HFFc6 (cell line): ENCODE results near the gene SYCE1L. TPM values are rescaled to one million over a fixed set of nuclear protein-coding genes. Genes with fewer than 3 reads are reported as not detected.

Source experiments
- DNase-seq: peaks from one replicate; pipeline ENCODE4 v3.0.0-alpha.2; 2018
- H3K27ac Mint-ChIP-seq: 2 replicates; pipeline ENCODE4 v1.8.0; 2020; ENCODE audit warnings: mild to moderate bottlenecking, mixed read lengths
- H3K27me3 Mint-ChIP-seq: 2 replicates; pipeline ENCODE4 v1.8.0; 2021; ENCODE audit warnings: mild to moderate bottlenecking, moderate library complexity, mixed read lengths; ENCODE audit not compliant: insufficient read depth
- H3K36me3 Mint-ChIP-seq: 2 replicates; pipeline ENCODE4 v1.8.0; 2021; ENCODE audit warnings: low read depth, mixed read lengths
- H3K4me1 Mint-ChIP-seq: 2 replicates; pipeline ENCODE4 v1.8.0; 2020; ENCODE audit warnings: low read depth, mixed read lengths
- H3K4me3 Mint-ChIP-seq: 2 replicates; pipeline ENCODE4 v1.8.0; 2020; ENCODE audit warnings: mild to moderate bottlenecking, moderate library complexity, mixed read lengths
- H3K9me3 Mint-ChIP-seq: 2 replicates; pipeline ENCODE4 v1.8.0; 2020; ENCODE audit warnings: mild to moderate bottlenecking, mixed read lengths
- total RNA-seq, 6 experiments: library from RNA; stranded (reverse); fragmentation: NEBNext Ultra II Directional; extraction: Animal tissue kit (Norgen Biotek cat#: 25700); gene quantifications; 2 replicates in 1 of 6; 3 replicates in 5 of 6; pipeline ENCODE4 v1.2.3, GENCODE V29; 2021
- TF ChIP-seq, protein P1 (sequence below): fragments of 200-600 bp; sonication (generic); IDR thresholded peaks from 2 replicates; pipeline ENCODE4 v1.5.0; 2021; ENCODE audit warnings: antibody characterized with exemption, mild to moderate bottlenecking

SYCE1L gene
- total RNA-seq, 6 experiments from 2014 or later = not detected

DNA sequence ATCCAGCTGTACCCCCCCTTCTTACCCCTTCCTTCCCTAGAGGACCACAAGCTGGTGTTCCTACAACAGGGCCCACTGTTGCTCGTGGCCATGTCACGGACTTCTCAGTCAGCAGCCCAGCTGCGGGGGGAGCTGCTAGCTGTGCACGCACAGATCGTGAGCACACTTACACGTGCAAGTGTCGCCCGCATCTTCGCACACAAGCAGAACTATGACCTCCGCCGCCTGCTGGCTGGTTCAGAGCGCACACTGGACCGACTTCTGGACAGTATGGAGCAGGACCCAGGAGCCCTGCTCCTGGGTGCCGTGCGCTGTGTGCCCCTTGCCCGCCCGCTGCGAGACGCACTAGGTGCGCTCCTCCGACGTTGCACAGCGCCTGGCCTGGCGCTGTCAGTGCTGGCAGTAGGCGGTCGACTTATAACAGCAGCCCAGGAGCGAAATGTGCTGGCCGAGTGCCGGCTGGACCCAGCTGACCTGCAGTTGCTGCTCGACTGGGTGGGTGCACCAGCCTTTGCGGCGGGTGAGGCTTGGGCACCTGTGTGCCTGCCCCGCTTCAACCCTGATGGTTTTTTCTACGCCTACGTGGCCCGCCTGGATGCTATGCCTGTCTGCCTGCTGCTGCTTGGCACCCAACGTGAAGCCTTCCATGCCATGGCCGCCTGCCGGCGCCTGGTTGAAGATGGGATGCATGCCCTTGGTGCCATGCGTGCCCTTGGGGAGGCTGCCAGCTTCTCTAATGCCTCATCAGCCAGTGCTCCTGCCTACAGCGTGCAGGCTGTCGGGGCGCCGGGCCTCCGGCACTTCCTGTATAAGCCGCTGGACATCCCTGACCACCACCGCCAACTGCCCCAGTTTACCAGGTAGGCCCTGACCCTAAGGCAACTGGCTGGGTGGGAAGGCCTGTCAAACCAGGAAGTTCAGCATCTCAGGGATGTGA, 4.6 kb upstream of the SYCE1L start:
- Mint-ChIP-seq H3K4me3 (no peak overlapping the region), H3K27ac (no peak overlapping the region), H3K36me3 (peaks cover 12% of the 10 kb centered on the region), H3K27me3 (peaks cover 3% of the 10 kb centered on the region; the same call in 1 of the 2 replicates), H3K4me1 (peaks cover 15% of the 10 kb centered on the region), H3K9me3 (no peaks in the 10 kb centered on the region)
- DNase-seq = no peak
- TF ChIP-seq, protein P1, sequence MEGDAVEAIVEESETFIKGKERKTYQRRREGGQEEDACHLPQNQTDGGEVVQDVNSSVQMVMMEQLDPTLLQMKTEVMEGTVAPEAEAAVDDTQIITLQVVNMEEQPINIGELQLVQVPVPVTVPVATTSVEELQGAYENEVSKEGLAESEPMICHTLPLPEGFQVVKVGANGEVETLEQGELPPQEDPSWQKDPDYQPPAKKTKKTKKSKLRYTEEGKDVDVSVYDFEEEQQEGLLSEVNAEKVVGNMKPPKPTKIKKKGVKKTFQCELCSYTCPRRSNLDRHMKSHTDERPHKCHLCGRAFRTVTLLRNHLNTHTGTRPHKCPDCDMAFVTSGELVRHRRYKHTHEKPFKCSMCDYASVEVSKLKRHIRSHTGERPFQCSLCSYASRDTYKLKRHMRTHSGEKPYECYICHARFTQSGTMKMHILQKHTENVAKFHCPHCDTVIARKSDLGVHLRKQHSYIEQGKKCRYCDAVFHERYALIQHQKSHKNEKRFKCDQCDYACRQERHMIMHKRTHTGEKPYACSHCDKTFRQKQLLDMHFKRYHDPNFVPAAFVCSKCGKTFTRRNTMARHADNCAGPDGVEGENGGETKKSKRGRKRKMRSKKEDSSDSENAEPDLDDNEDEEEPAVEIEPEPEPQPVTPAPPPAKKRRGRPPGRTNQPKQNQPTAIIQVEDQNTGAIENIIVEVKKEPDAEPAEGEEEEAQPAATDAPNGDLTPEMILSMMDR = no peak

DNA sequence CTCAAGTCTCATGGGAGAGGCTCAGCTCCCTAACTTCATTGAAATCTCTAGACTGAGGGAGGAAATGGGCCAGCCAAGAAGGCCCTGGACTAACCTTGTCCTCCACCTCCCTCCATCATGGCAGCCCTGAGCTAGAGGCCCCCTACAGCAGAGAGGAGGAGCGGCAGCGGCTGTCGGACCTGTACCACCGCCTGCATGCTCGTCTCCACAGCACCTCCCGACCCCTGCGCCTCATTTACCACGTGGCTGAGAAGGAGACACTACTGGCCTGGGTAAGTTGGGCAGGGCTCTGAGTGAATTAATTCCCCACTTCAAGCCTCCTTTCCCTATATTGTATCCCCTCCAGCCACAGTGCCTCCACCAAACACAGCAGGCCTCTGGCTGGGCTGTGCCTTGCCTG, 3.8 kb upstream of the SYCE1L start:
- Mint-ChIP-seq H3K27me3 (peaks cover 3% of the 10 kb centered on the region; the same call in 1 of the 2 replicates), H3K4me1 (peaks cover 15% of the 10 kb centered on the region), H3K4me3 (no peak overlapping the region), H3K27ac (no peak overlapping the region), H3K36me3 (peaks cover 12% of the 10 kb centered on the region), H3K9me3 (no peaks in the 10 kb centered on the region)
- no peak for DNase-seq
- TF ChIP-seq, protein P1 = no peak

DNA sequence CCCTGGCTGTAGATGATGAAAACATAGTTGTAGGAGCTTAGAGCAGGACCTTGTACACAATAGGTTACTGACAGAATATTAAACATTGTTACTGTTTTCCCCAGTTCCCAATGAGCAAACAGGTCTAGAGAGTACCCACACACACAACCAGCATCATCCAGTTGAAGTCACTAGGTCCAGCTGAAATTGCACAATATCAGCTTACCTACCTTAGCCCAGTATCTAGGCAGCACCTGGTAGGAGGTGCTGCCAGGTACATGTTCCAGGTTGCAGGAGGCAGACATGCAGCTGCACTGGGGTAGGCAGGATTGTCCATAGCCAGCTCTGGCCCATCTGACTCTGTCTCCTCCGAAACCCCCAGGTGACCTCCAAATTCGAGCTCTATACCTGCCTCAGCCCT, 1.5 kb upstream of the SYCE1L start:
- no peaks in the 10 kb centered on the region; the same call in 1 of the 2 replicates for H3K4me1 Mint-ChIP-seq
- no peaks in the 10 kb centered on the region for H3K27me3 Mint-ChIP-seq
- TF ChIP-seq, protein P1 = no peak
- no peak overlapping the region for H3K27ac Mint-ChIP-seq
- DNase-seq = no peak
- H3K9me3 Mint-ChIP-seq = no peaks in the 10 kb centered on the region
- no peak overlapping the region for H3K4me3 Mint-ChIP-seq
- peaks cover 12% of the 10 kb centered on the region for H3K36me3 Mint-ChIP-seq

DNA sequence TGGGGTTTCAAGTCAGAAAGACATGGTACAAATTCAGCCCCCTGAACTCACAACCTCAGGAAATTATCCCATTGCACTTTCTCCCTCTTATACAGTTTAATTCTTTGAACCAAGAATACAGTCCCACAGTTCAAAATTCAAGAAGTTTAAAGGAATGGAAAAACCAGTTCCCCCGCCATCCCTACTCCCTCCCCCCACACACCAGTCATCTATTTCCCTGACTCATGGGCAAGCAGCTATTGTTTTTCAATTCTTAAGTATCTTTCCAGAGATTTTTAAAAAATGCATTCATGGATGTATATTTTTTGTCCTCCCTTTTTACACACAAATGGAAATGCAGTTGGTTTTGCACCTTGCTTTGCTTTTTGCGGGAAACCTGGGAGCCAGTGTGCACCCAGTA, 7.3 kb downstream of the SYCE1L start:
- no peak for DNase-seq
- TF ChIP-seq, protein P1 = no peak
- Mint-ChIP-seq H3K27me3 (peaks cover 3% of the 10 kb centered on the region), H3K9me3 (no peaks in the 10 kb centered on the region), H3K27ac (no peak overlapping the region), H3K4me3 (no peak overlapping the region), H3K36me3 (no peaks in the 10 kb centered on the region), H3K4me1 (no peaks in the 10 kb centered on the region)

DNA sequence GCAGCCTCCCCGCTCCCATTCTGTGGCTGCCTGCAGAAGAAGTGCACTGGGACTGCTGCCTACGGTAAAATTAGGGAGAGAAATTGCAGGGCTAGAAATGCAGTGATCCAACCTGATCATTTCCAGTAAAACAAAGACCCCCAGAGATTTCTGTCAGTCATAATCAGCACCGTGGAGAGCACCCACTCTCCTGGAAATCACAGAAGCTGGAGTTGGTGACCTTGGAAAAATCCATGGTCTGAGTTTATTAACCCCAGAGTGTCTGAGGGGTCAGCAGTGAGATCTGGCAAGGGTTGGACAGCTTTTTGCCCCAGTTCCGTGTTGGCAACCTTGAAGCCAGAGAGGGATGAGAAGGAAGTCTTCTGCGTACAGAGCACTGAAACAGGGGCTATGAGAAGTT, 7.8 kb downstream of the SYCE1L start:
- H3K4me3 Mint-ChIP-seq = no peak overlapping the region
- H3K4me1 Mint-ChIP-seq = no peaks in the 10 kb centered on the region
- DNase-seq = no peak
- H3K36me3 Mint-ChIP-seq = no peaks in the 10 kb centered on the region
- peaks cover 4% of the 10 kb centered on the region for H3K27me3 Mint-ChIP-seq
- TF ChIP-seq, protein P1 = no peak
- H3K27ac Mint-ChIP-seq = no peak overlapping the region
- no peaks in the 10 kb centered on the region for H3K9me3 Mint-ChIP-seq
